CD4-positive, alpha-beta T cell treated with Interferon alpha-2 for 1 hour (primary cell): Measurements from ENCODE around the gene TMEM79.

Experiments
- DNase-seq, 2 donors: peaks; one replicate each; pipeline ENCODE4 v3.0.0-alpha.2; 2020 to 2022

TMEM79 gene

GRCh38 chr1:156263288-156263655 lies 20.9 kb upstream of the TMEM79 start:
- no peak for DNase-seq

GRCh38 chr1:156266051-156266450 lies 18.1 kb upstream of the TMEM79 start:
- DNase-seq: no peak

GRCh38 chr1:156268336-156268735 lies 15.8 kb upstream of the TMEM79 start:
- DNase-seq: no peak

- DNase-seq: no peak
Observed at GRCh38 chr1:156270314-156270713, 13.8 kb upstream of the TMEM79 start.

GRCh38 chr1:156276532-156276931 lies 7.6 kb upstream of the TMEM79 start:
- DNase-seq: no peak

- DNase-seq: no peak
Observed at GRCh38 chr1:156276966-156277381, 7.2 kb upstream of the TMEM79 start.

- DNase-seq: no peak
Observed at GRCh38 chr1:156279837-156280236, 4.3 kb upstream of the TMEM79 start.

GRCh38 chr1:156281281-156281680 lies 2.8 kb upstream of the TMEM79 start:
- peak in 1 of 2 donors; percentile 29 for DNase-seq

GRCh38 chr1:156281693-156282478 lies 2.2 kb upstream of the TMEM79 start:
- no peak for DNase-seq

GRCh38 chr1:156282479-156283222 lies 1.5 kb upstream of the TMEM79 start, which contains the start of gene SMG5:
SMG5 (minus strand) TSS chr1:156282825; CDS start chr1:156282680, 145 bp downstream.
- peak; percentile 98 for DNase-seq

GRCh38 chr1:156283521-156283920 lies 604 bp upstream of the TMEM79 start:
- DNase-seq: no peak

GRCh38 chr1:156284757-156285156 lies 632 bp downstream of the TMEM79 start:
- no peak for DNase-seq

- no peak for DNase-seq
Observed at GRCh38 chr1:156285437-156285836, 1.3 kb downstream of the TMEM79 start.

GRCh38 chr1:156286061-156286460 lies 1.9 kb downstream of the TMEM79 start:
- no peak for DNase-seq

- no peak for DNase-seq
Observed at GRCh38 chr1:156289857-156290256, 5.7 kb downstream of the TMEM79 start.

- peak; percentile 35 to 64 for DNase-seq
Observed at GRCh38 chr1:156291226-156292061, 7.3 kb downstream of the TMEM79 start.

- no peak for DNase-seq
Observed at GRCh38 chr1:156293098-156293434, 8.9 kb downstream of the TMEM79 start.

GRCh38 chr1:156293895-156294294 lies 9.8 kb downstream of the TMEM79 start:
- no peak for DNase-seq

GRCh38 chr1:156295391-156295947 lies 11.3 kb downstream of the TMEM79 start, which contains the start of gene GLMP:
GLMP (minus strand) TSS chr1:156295679; CDS start chr1:156295645, 34 bp downstream.
- DNase-seq: peak; percentile 23 to 64

- no peak for DNase-seq
Observed at GRCh38 chr1:156298852-156299357, 14.8 kb downstream of the TMEM79 start, which contains the start of gene VHLL. VHLL (minus strand) TSS chr1:156299307; CDS start chr1:156299189, 118 bp downstream.

- no peak for DNase-seq
Observed at GRCh38 chr1:156303241-156303640, 19.1 kb downstream of the TMEM79 start.

- DNase-seq: no peak
Observed at GRCh38 chr1:156305215-156305614, 21.1 kb downstream of the TMEM79 start.

GRCh38 chr1:156308078-156308477 lies 24.0 kb downstream of the TMEM79 start:
- no peak for DNase-seq
